Measurements from ENCODE around the gene BRSK2. TPM values are rescaled to one million over a fixed set of nuclear protein-coding genes. Genes with fewer than 3 reads are reported as not detected.
A peak's percentile ranks its signal among the peaks of the same experiment; 100 is the strongest.

BRSK2 gene
- total RNA-seq, 3 donors from 2014 or later (not counting 1 experiment from before 2014, with no cell fraction given): 0.11 to 0.14 TPM; not detected in 1

- no peaks in the 10 kb centered on the region for H3K36me3 ChIP-seq (ENCODE audit: control insufficient read depth, insufficient read depth, low read length)
- no peaks in the 10 kb centered on the region for H3K36me3 Mint-ChIP-seq
- H3K9me3 ChIP-seq (ENCODE audit: control insufficient read depth, insufficient read depth, low read length): no peaks in the 10 kb centered on the region
- TF ChIP-seq CTCF (IDR thresholded peaks at IDR 0.05): no peak
- H3K4me1 Mint-ChIP-seq: peaks cover 0 to 14% of the 10 kb centered on the region in 2 donors
- peaks cover 11 to 32% of the 10 kb centered on the region in 2 donors for H3K27me3 Mint-ChIP-seq (ENCODE audit: low read depth in 2 of 2)
- H3K27me3 ChIP-seq (ENCODE audit: control insufficient read depth, insufficient read depth, low read length): peaks cover 25% of the 10 kb centered on the region
- peak overlapping the region in 1 of 2 donors; percentile 18 for H3K27ac Mint-ChIP-seq
- 7% methylated on average over 22 of the region's 22 CpGs for WGBS (ENCODE audit: insufficient coverage)
- H3K9me3 Mint-ChIP-seq: no peaks in the 10 kb centered on the region
- ATAC-seq (no peak), DNase-seq (peak in 1 of 2 donors; percentile 20)
- H3K4me1 ChIP-seq (ENCODE audit: control insufficient read depth, insufficient read depth, low read length): peaks cover 28% of the 10 kb centered on the region
- intact Hi-C loops (cut with micrococcal nuclease): loop anchor here (10.0 kb wide), 1 partner anchor 54 kb away; no protein-coding TSS in a partner anchor
- no peak overlapping the region for H3K27ac ChIP-seq (ENCODE audit: low read length)
- peak overlapping the region; percentile 54 for H3K4me3 ChIP-seq (ENCODE audit: low read length)
- peak overlapping the region; percentile 75 for H3K4me3 Mint-ChIP-seq
These were observed 1.0 kb upstream of the BRSK2 start for GRCh38 chr11:1388763-1389102.

- peak overlapping the region; percentile 75 for H3K4me3 Mint-ChIP-seq
- peaks cover 11 to 32% of the 10 kb centered on the region in 2 donors for H3K27me3 Mint-ChIP-seq (ENCODE audit: low read depth in 2 of 2)
- Histone ChIP-seq H3K4me3 (ENCODE audit: low read length) (peak overlapping the region; percentile 54), H3K27ac (ENCODE audit: low read length) (no peak overlapping the region), H3K4me1 (ENCODE audit: control insufficient read depth, insufficient read depth, low read length) (peaks cover 24% of the 10 kb centered on the region), H3K36me3 (ENCODE audit: control insufficient read depth, insufficient read depth, low read length) (no peaks in the 10 kb centered on the region), H3K27me3 (ENCODE audit: control insufficient read depth, insufficient read depth, low read length) (peaks cover 25% of the 10 kb centered on the region), H3K9me3 (ENCODE audit: control insufficient read depth, insufficient read depth, low read length) (no peaks in the 10 kb centered on the region)
- no peak for TF ChIP-seq CTCF (IDR thresholded peaks at IDR 0.05)
- DNase-seq: peak; percentile 90 to 98
- ATAC-seq: peak; percentile 95 to 99 (median 96)
- WGBS (ENCODE audit: insufficient coverage): under 1% methylated on average over 92 of the region's 92 CpGs
- intact Hi-C loops (cut with micrococcal nuclease): loop anchor here (10.0 kb wide), 1 partner anchor 55 kb away; no protein-coding TSS in a partner anchor
- no peaks in the 10 kb centered on the region for H3K36me3 Mint-ChIP-seq
- H3K27ac Mint-ChIP-seq: peak overlapping the region in 1 of 2 donors; percentile 18
- H3K4me1 Mint-ChIP-seq: peaks cover 0 to 14% of the 10 kb centered on the region in 2 donors
- no peaks in the 10 kb centered on the region for H3K9me3 Mint-ChIP-seq
These were observed 417 bp upstream of the BRSK2 start for GRCh38 chr11:1389103-1389931.

- peaks cover 21% of the 10 kb centered on the region for H3K4me1 ChIP-seq (ENCODE audit: control insufficient read depth, insufficient read depth, low read length)
- H3K27me3 ChIP-seq (ENCODE audit: control insufficient read depth, insufficient read depth, low read length): peaks cover 25% of the 10 kb centered on the region
- intact Hi-C loops (cut with micrococcal nuclease): no loop called here
- TF ChIP-seq CTCF (IDR thresholded peaks at IDR 0.05): no peak
- Mint-ChIP-seq H3K9me3 (no peaks in the 10 kb centered on the region), H3K4me3 (no peak overlapping the region), H3K27ac (no peak overlapping the region), H3K27me3 (ENCODE audit: low read depth in 2 of 2) (peaks cover 11 to 32% of the 10 kb centered on the region in 2 donors), H3K4me1 (peaks cover 0 to 14% of the 10 kb centered on the region in 2 donors), H3K36me3 (no peaks in the 10 kb centered on the region)
- no peaks in the 10 kb centered on the region for H3K9me3 ChIP-seq (ENCODE audit: control insufficient read depth, insufficient read depth, low read length)
- H3K27ac ChIP-seq (ENCODE audit: low read length): no peak overlapping the region
- 3% methylated on average over 73 of the region's 73 CpGs for WGBS (ENCODE audit: insufficient coverage)
- peak in 1 of 2 donors; percentile 22 for DNase-seq
- ATAC-seq: no peak
- H3K4me3 ChIP-seq (ENCODE audit: low read length): no peak overlapping the region
- H3K36me3 ChIP-seq (ENCODE audit: control insufficient read depth, insufficient read depth, low read length): no peaks in the 10 kb centered on the region
These were observed 933 bp downstream of the BRSK2 start for GRCh38 chr11:1390569-1391164.

Data from natural killer cell (primary cell).